ENCODE measurements around the gene DBT. TPM values are rescaled to one million over a fixed set of nuclear protein-coding genes. Genes with fewer than 3 reads are reported as not detected.

The DBT gene
- total and polyA plus RNA-seq, 2 of the 13 experiments (the other 11 are each of a cell fraction or from before 2014, with no cell fraction given): 3.3 to 10.2 TPM

GRCh38 chr1:100249537-100250257, at the start of gene DBT (continued):
- no peak for TF ChIP-seq NFAT5 (CRISPR knock-in tag; IDR thresholded peaks at IDR 0.05)
- 0 out of 2 replicates have a peak, but pooled peaks have one; percentile 55 for TF ChIP-seq TSC22D2 (CRISPR knock-in tag; IDR thresholded peaks at IDR 0.05; ENCODE audit: borderline replicate concordance)
- TF ChIP-seq KDM4B (CRISPR knock-in tag; IDR thresholded peaks at IDR 0.05): peak; percentile 27; the same call in 1 of the 2 replicates
- no peak for TF ChIP-seq ZNF484 (CRISPR knock-in tag; IDR thresholded peaks at IDR 0.05; ENCODE audit: borderline replicate concordance, low read depth)
- peak; percentile 54 for TF ChIP-seq ZNF644 (CRISPR knock-in tag; IDR thresholded peaks at IDR 0.05; ENCODE audit: low read depth)
- TF ChIP-seq MYNN (CRISPR knock-in tag; IDR thresholded peaks at IDR 0.05; ENCODE audit: low read depth): peak; percentile 60; the same call in 1 of the 2 replicates
- peak; percentile 65 for TF ChIP-seq MAX (IDR thresholded peaks at IDR 0.05)
- no peak for TF ChIP-seq DBP (CRISPR knock-in tag; IDR thresholded peaks at IDR 0.05; ENCODE audit: not compliant biosample characterization)
- no peak for TF ChIP-seq CAMTA2 (CRISPR knock-in tag; IDR thresholded peaks at IDR 0.05; ENCODE audit: borderline replicate concordance)
- no peak for TF ChIP-seq PRDM4 (CRISPR knock-in tag; IDR thresholded peaks at IDR 0.05; ENCODE audit: borderline replicate concordance)
- peak; percentile 37; the same call in 1 of the 2 replicates for TF ChIP-seq KDM5B (CRISPR knock-in tag; IDR thresholded peaks at IDR 0.05; ENCODE audit: borderline replicate concordance)
- TF ChIP-seq ZFP1 (CRISPR knock-in tag; IDR thresholded peaks at IDR 0.05): 0 out of 2 replicates have a peak, but pooled peaks have one; percentile 71
- TF ChIP-seq SP5 (CRISPR knock-in tag; IDR thresholded peaks at IDR 0.05; ENCODE audit: borderline replicate concordance, low read depth): no peak
- TF ChIP-seq ESRRA (CRISPR knock-in tag; IDR thresholded peaks at IDR 0.05; ENCODE audit: low read depth): no peak
- TF ChIP-seq ZNF639 (CRISPR knock-in tag; conservative IDR thresholded peaks at IDR 0.05): 0 out of 2 replicates have a peak, but pooled peaks have one; percentile 55
- peak; percentile 38; the same call in 1 of the 2 replicates for TF ChIP-seq GATA4 (IDR thresholded peaks at IDR 0.05; ENCODE audit: borderline replicate concordance, low read depth)
